HepG2 (cell line): ENCODE measurements around the gene ENO1. TPM values are rescaled to one million over a fixed set of nuclear protein-coding genes. Genes with fewer than 3 reads are reported as not detected.

Experiments used
- ATAC-seq: fragments of 200-7000 bp; cut with Tn5 transposase; 3 replicates; pipeline ENCODE4 v1.9.1; 2020; ENCODE audit warnings: mild to moderate bottlenecking, moderate library complexity
- BruUV-seq: library from RNA; stranded (reverse); fragments of 400-500 nt; replicated peaks from 2 replicates; lab custom pipeline; 2021; lab: Mats Ljungman, UMichigan
- CTCF ChIA-PET: fragments of 300-600 bp; formaldehyde crosslinking; extraction: SDS; loops from one replicate; lab custom pipeline; 2021; ENCODE audit warnings: low total read pairs, inconsistent platforms, low intra/inter-chr PET ratio; lab: Yijun Ruan, JAX
- POLR2A ChIA-PET: fragments of 350-600 bp; sonication (Branson Sonifier 250); formaldehyde crosslinking; loops from one replicate; lab custom pipeline; 2020; ENCODE audit warnings: antibody characterized with exemption, inconsistent platforms; lab: Yijun Ruan, JAX
- DNase-seq: peaks from one replicate; pipeline ENCODE4 v3.0.0-alpha.2; 2015; ENCODE audit warnings: low spot score
- FAIRE-seq: peaks from 3 replicates; lab custom pipeline; 2011; peaks lifted over from hg19 to GRCh38; lab: Jason Lieb, UNC
- H2AFZ ChIP-seq: one replicate; pipeline ENCODE4 v1.6.1; 2011; ENCODE audit warnings: low read length, inconsistent platforms
- H3K27ac ChIP-seq: fragments of 300-600 bp; 3 replicates; pipeline ENCODE4 v1.8.0; 2011; ENCODE audit warnings: mixed run types, mild to moderate bottlenecking, mixed read lengths, low read length, inconsistent platforms; ENCODE audit not compliant: insufficient read depth; ENCODE audit errors: extremely low read length
- H3K27me3 ChIP-seq, 2 experiments: fragments of 200-600 bp in 1 of 2; 2 replicates in 1 of 2; 3 replicates in 1 of 2; pipeline versions ENCODE4 v1.6.0 to v1.8.0; 2011; ENCODE audit warnings: low read length in 2 of 2, mild to moderate bottlenecking in 2 of 2, moderate library complexity in 2 of 2, inconsistent platforms in 1 of 2; ENCODE audit not compliant: insufficient read depth in 2 of 2, control insufficient read depth in 1 of 2
- H3K36me3 ChIP-seq, 2 experiments: fragments of 200-600 bp in 1 of 2; replicated peaks in 1 of 2; 2 replicates in 1 of 2; 3 replicates in 1 of 2; pipeline versions ENCODE4 v1.5.1 to v1.8.0; 2011; ENCODE audit warnings: low read length in 2 of 2, inconsistent platforms in 1 of 2; ENCODE audit not compliant: insufficient read depth in 2 of 2, control insufficient read depth in 1 of 2
- H3K4me1 ChIP-seq: 2 replicates; pipeline ENCODE4 v1.5.1; 2012; ENCODE audit warnings: low read length, inconsistent platforms; ENCODE audit not compliant: insufficient read depth
- H3K4me2 ChIP-seq: 2 replicates; pipeline ENCODE4 v1.6.0; 2011; ENCODE audit warnings: low read depth, low read length, inconsistent platforms
- H3K4me3 ChIP-seq, 3 experiments: fragments of 200-600 bp in 1 of 3; sonication (generic), shearing (Covaris generic) in 1 of 3; replicated peaks in 1 of 3; 2 replicates each; pipeline ENCODE4 v1.5.1; 2011 to 2016; ENCODE audit warnings: low read length in 3 of 3, inconsistent platforms in 2 of 3, low read depth in 2 of 3, mild to moderate bottlenecking in 2 of 3, control low read depth in 1 of 3, mixed read lengths in 1 of 3; ENCODE audit not compliant: insufficient read depth in 1 of 3
- H3K79me2 ChIP-seq: one replicate; pipeline ENCODE4 v1.6.1; 2011; ENCODE audit warnings: low read length, inconsistent platforms; ENCODE audit not compliant: insufficient read depth
- H3K9ac ChIP-seq: 2 replicates; pipeline ENCODE4 v1.6.0; 2011; ENCODE audit warnings: mild to moderate bottlenecking, low read depth, low read length, inconsistent platforms; ENCODE audit not compliant: insufficient read depth
- H3K9me3 ChIP-seq: 2 replicates; pipeline ENCODE4 v1.5.1; 2012; ENCODE audit warnings: mild to moderate bottlenecking, low read length
- H4K20me1 ChIP-seq: 2 replicates; pipeline ENCODE4 v1.6.0; 2011; ENCODE audit warnings: inconsistent platforms, mild to moderate bottlenecking, low read length, moderate library complexity; ENCODE audit not compliant: insufficient read depth
- AHR ChIP-seq: IDR thresholded peaks from 2 replicates; pipeline ENCODE4 v1.6.1; 2018; ENCODE audit warnings: missing genetic modification reagents, missing compliant biosample characterization
- ATAD3A ChIP-seq: sonication (generic); formaldehyde crosslinking; IDR thresholded peaks from 2 replicates; pipeline ENCODE4 v1.4.0; 2020; ENCODE audit warnings: missing genetic modification reagents
- CBX2 ChIP-seq, 2 experiments: fragments of 200-600 bp in 1 of 2; sonication (generic); formaldehyde crosslinking in 1 of 2; IDR thresholded peaks; 2 replicates each; pipeline versions ENCODE4 v1.7.0 to v1.8.1; 2018 to 2022; ENCODE audit warnings: low read depth in 2 of 2, low read length in 1 of 2, mild to moderate bottlenecking in 1 of 2, missing genetic modification reagents in 1 of 2
- GABPB1 ChIP-seq: IDR thresholded peaks from 2 replicates; pipeline ENCODE4 v1.6.1; 2016; ENCODE audit warnings: mild to moderate bottlenecking, missing genetic modification reagents, moderate library complexity, missing compliant biosample characterization
- HNF1B ChIP-seq: sonication (generic); formaldehyde crosslinking; IDR thresholded peaks from 2 replicates; pipeline ENCODE4 v1.5.1; 2020; ENCODE audit warnings: mild to moderate bottlenecking, moderate library complexity, missing genetic modification reagents
- HOXA9 ChIP-seq: sonication (generic); formaldehyde crosslinking; IDR thresholded peaks from 2 replicates; pipeline ENCODE4 v1.8.1; 2022; ENCODE audit warnings: missing genetic modification reagents, mild to moderate bottlenecking, moderate library complexity, borderline replicate concordance
- POLR2AphosphoS5 ChIP-seq: IDR thresholded peaks from 2 replicates; pipeline ENCODE4 v1.6.1; 2012; ENCODE audit warnings: low read depth, low read length
- PRPF4 ChIP-seq: fragments of 200-400 bp; formaldehyde crosslinking; IDR thresholded peaks from 2 replicates; pipeline ENCODE4 v1.6.1; 2016; ENCODE audit warnings: low read length, low read depth; ENCODE audit not compliant: poor library complexity, severe bottlenecking
- RORA ChIP-seq: sonication (generic); formaldehyde crosslinking; IDR thresholded peaks from 2 replicates; pipeline ENCODE4 v1.5.0; 2020; ENCODE audit warnings: mild to moderate bottlenecking, missing genetic modification reagents, moderate library complexity
- SALL2 ChIP-seq: sonication (generic); formaldehyde crosslinking; IDR thresholded peaks from 2 replicates; pipeline ENCODE4 v1.8.1; 2023; ENCODE audit warnings: mild to moderate bottlenecking, missing genetic modification reagents, inconsistent platforms
- SAP130 ChIP-seq: IDR thresholded peaks from 2 replicates; pipeline ENCODE4 v1.6.1; 2016; ENCODE audit warnings: low read depth
- SIN3A ChIP-seq: IDR thresholded peaks from 2 replicates; pipeline ENCODE4 v1.6.1; 2011; ENCODE audit warnings: low read depth, mild to moderate bottlenecking, control low read depth, low read length, borderline replicate concordance
- SOX13 ChIP-seq, 3 experiments: fragments of 450-650 bp in 1 of 3; sonication (generic) in 1 of 3; formaldehyde crosslinking in 1 of 3; IDR thresholded peaks in 2 of 3; conservative IDR thresholded peaks in 1 of 3; 2 replicates each; pipeline versions ENCODE4 v1.5.0 to v1.6.1; 2016 to 2020; ENCODE audit warnings: antibody characterized with exemption in 1 of 3, mild to moderate bottlenecking in 1 of 3, missing compliant biosample characterization in 1 of 3, missing genetic modification reagents in 1 of 3, moderate library complexity in 1 of 3
- SOX6 ChIP-seq, 2 experiments: fragments of 450-650 bp in 1 of 2; sonication (generic) in 1 of 2; formaldehyde crosslinking in 1 of 2; IDR thresholded peaks; 2 replicates each; pipeline versions ENCODE4 v1.4.0 to v1.6.1; 2017 to 2020; ENCODE audit warnings: antibody characterized with exemption in 1 of 2, mild to moderate bottlenecking in 1 of 2, missing genetic modification reagents in 1 of 2
- ZNF333 ChIP-seq: sonication (generic); formaldehyde crosslinking; IDR thresholded peaks from 2 replicates; pipeline ENCODE4 v1.4.0; 2020; ENCODE audit warnings: mild to moderate bottlenecking, missing genetic modification reagents, borderline replicate concordance
- ZNF362 ChIP-seq: sonication (generic); formaldehyde crosslinking; IDR thresholded peaks from 2 replicates; pipeline ENCODE4 v1.4.0; 2020; ENCODE audit warnings: missing genetic modification reagents, mild to moderate bottlenecking, borderline replicate concordance
- ZNF800 ChIP-seq: sonication (generic); formaldehyde crosslinking; IDR thresholded peaks from 2 replicates; pipeline ENCODE4 v1.4.0; 2020; ENCODE audit warnings: missing genetic modification reagents
- ZNF816 ChIP-seq: sonication (generic); formaldehyde crosslinking; IDR thresholded peaks from 2 replicates; pipeline ENCODE4 v1.8.0; 2022; ENCODE audit warnings: missing genetic modification reagents, mild to moderate bottlenecking, borderline replicate concordance
- WGBS: methylation state at CpG from one replicate; pipeline ENCODE4 v1.1.6; 2017; ENCODE audit warnings: low lambda C conversion rate; 5-methylcytosine and 5-hydroxymethylcytosine counted together
- in situ Hi-C: cut with HindIII; loops from 2 replicates; pipeline ENCODE4 v1.10.0; 2017; ENCODE audit warnings: low pct_unique_long_range_greater_than_20kb; ENCODE audit not compliant: extremely low pct_ligation_motif_present
- intact Hi-C: fragments of 100-400 bp; cut with micrococcal nuclease; formaldehyde crosslinking; loops from one replicate; pipeline ENCODE4 v1.10.0; 2022; ENCODE audit not compliant: unreplicated experiment
- polyA plus RNA-seq, 8 experiments: library from polyadenylated mRNA; depleted of rRNA in 3 of 8; stranded (reverse) in 7 of 8; unstranded in 1 of 8; fragments of >200 nt; fragmentation: Illumina TruSeq in 4 of 8; extraction: Trizol in 4 of 8; gene quantifications; 2 replicates each; pipeline versions ENCODE4 v1.2.1 to v1.2.3, GENCODE V29; 2011 to 2016; ENCODE audit warnings: low read depth in 4 of 8, missing spikeins in 1 of 8, mixed read lengths in 1 of 8; ENCODE audit not compliant: insufficient read depth in 1 of 8
- total RNA-seq, 5 experiments: library from RNA; depleted of rRNA; stranded (reverse); fragments of >200 nt; fragmentation: Illumina TruSeq; extraction: Trizol; gene quantifications; 2 replicates each; pipeline ENCODE4 v1.2.3, GENCODE V29; 2016; ENCODE audit warnings: low read depth in 1 of 5

The ENO1 gene
- total and polyA plus RNA-seq, 2 of the 13 experiments (the other 11 are each of a cell fraction or from before 2014, with no cell fraction given) = 1,559 to 3,103 TPM

- H3K79me2 ChIP-seq = peaks cover 82% of the 10 kb centered on the region
- ChIA-PET CTCF (no interaction called here), POLR2A (interaction anchor here (2.4 kb wide), 1 partner anchor 13 kb away, joined by 43 read pairs; no protein-coding TSS in a partner anchor)
- peak overlapping the region; percentile 90 for H3K27ac ChIP-seq
- ATAC-seq (no peak), FAIRE-seq (no peak), DNase-seq (no peak)
- 21% methylated on average over 7 of the region's 7 CpGs for WGBS
- in situ Hi-C loops (no loop called here), intact Hi-C loops (no loop called here)
- peak overlapping the region; percentile 70 to 93 (median 93) for H3K4me3 ChIP-seq
- H3K4me2 ChIP-seq = peak overlapping the region; percentile 90
- peaks cover 26 to 61% of the 10 kb centered on the region in 2 experiments for H3K36me3 ChIP-seq
- peak overlapping the region; percentile 97 for H3K9ac ChIP-seq
- H3K4me1 ChIP-seq = peaks cover 60% of the 10 kb centered on the region
- peaks cover 0 to 2% of the 10 kb centered on the region in 2 experiments; a peak in 2 of 5 replicates for H3K27me3 ChIP-seq
- no peak overlapping the region for H2AFZ ChIP-seq
- no TSS peak for BruUV-seq
- H3K9me3 ChIP-seq = no peaks in the 10 kb centered on the region
- H4K20me1 ChIP-seq = peaks cover 70% of the 10 kb centered on the region
- TF ChIP-seq GABPB1 (no peak), SALL2 (CRISPR knock-in tag) (no peak), ZNF816 (CRISPR knock-in tag) (no peak), HOXA9 (no peak), SOX6 (IDR thresholded peaks at IDR 0.05) (no peak), SOX6 (CRISPR knock-in tag; IDR thresholded peaks at IDR 0.05) (peak; percentile 38; the same call in 1 of the 2 replicates), PRPF4 (no peak), AHR (CRISPR knock-in tag) (no peak), RORA (CRISPR knock-in tag) (no peak), HNF1B (CRISPR knock-in tag) (no peak), ZNF333 (CRISPR knock-in tag) (no peak), SIN3A (0 out of 2 replicates have a peak, but pooled peaks have one; percentile 51), SAP130 (peak; percentile 21; the same call in 1 of the 2 replicates), ZNF800 (no peak), SOX13 (IDR thresholded peaks at IDR 0.05) (no peak), SOX13 (CRISPR knock-in tag; conservative IDR thresholded peaks at IDR 0.05 in 1 of 2, IDR thresholded peaks at IDR 0.05 in 1 of 2) (0 out of 4 replicates have a peak, but pooled peaks of 1 of the 2 experiments have one; percentile 36), ZNF362 (CRISPR knock-in tag) (no peak), ATAD3A (CRISPR knock-in tag) (no peak), POLR2AphosphoS5 (no peak; the same call in none of the 2 replicates), CBX2 (IDR thresholded peaks at IDR 0.05; ENCODE audit: low read depth, low read length) (no peak), CBX2 (CRISPR knock-in tag; IDR thresholded peaks at IDR 0.05; ENCODE audit: low read depth) (no peak)
Observed at GRCh38 chr1:8875216-8875861, 3.1 kb downstream of the ENO1 start.
